ENCODE measurements around the gene TRIM24. TPM values are rescaled to one million over a fixed set of nuclear protein-coding genes. Genes with fewer than 3 reads are reported as not detected.

TRIM24 gene
- total RNA-seq, 1 donor from 2014 or later = 65.3 TPM

GRCh38 chr7:138565451-138566114 lies 105.5 kb downstream of the TRIM24 start:
- DNase-seq (ENCODE audit: extremely low read depth, low read depth, low spot score) = no peak

DNA sequence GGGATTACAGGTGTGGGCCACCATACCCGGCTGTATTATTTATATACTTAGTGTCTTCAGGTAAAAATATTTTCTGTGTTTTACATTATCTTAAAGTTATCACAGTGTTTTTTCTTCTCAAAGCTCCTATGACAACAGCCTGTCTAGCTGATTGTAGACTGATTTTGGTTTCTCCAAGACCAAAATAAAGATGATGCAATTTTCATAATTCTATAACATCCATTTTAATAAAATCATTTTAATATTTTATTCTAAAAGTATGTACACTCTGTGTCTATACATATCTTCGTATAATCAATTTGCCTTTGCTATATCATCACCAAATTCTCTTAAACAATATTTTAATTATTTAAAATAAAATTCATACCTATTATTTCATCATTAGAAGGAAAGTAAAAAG lies 108.6 kb downstream of the TRIM24 start:
- no peak for DNase-seq (ENCODE audit: extremely low read depth, low read depth, low spot score)

GRCh38 chr7:138569418-138569817 lies 109.4 kb downstream of the TRIM24 start:
- no peak for DNase-seq (ENCODE audit: extremely low read depth, low read depth, low spot score)

- DNase-seq (ENCODE audit: extremely low read depth, low read depth, low spot score) = no peak
Observed at GRCh38 chr7:138570715-138571114, 110.7 kb downstream of the TRIM24 start.

DNA sequence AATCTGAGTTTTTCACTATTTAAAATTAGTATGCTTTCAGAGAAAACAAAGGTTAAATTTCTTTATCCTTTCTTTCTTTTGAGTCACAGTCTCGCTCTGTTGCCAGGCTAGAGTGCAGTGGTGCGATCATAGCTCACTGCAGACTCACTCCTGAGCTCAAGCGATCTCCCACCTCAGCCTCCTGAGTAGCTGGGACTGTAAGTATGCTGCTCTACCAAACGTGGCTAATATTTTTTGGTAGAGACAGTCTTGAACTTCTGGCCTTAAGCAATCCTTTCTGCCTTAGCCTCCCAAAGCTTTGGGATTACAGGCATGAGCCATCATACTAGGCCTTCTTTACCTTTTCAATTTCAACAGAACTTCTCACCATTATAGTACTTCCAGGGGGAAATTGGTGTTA lies 113.7 kb downstream of the TRIM24 start:
- no peak for DNase-seq (ENCODE audit: extremely low read depth, low read depth, low spot score)

- DNase-seq (ENCODE audit: extremely low read depth, low read depth, low spot score) = no peak
Observed at GRCh38 chr7:138575897-138576428, 115.9 kb downstream of the TRIM24 start.

- no peak for DNase-seq (ENCODE audit: extremely low read depth, low read depth, low spot score)
Observed at GRCh38 chr7:138579136-138579535, 119.1 kb downstream of the TRIM24 start.

DNA sequence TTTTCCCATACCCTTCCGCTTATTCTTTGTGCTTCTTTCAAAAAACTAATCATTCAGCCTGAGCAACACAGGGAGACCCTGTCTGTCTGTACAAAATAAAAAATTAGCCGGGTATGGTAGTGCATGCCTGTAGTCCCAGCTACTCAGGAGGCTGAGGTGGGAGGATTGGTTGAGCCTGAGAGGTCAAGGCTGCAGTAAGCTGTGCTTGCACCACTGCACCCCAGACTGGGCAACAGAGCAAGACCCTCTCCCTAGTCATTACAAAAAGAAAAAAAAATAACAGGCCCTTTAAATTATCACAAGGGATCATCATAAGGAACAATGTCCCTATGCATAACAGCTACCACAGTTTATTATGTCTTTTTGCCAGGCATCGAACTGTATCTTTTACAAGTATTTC lies 119.6 kb downstream of the TRIM24 start:
- DNase-seq (ENCODE audit: extremely low read depth, low read depth, low spot score) = no peak

GRCh38 chr7:138581065-138581464 lies 121.0 kb downstream of the TRIM24 start:
- DNase-seq (ENCODE audit: extremely low read depth, low read depth, low spot score) = no peak

DNA sequence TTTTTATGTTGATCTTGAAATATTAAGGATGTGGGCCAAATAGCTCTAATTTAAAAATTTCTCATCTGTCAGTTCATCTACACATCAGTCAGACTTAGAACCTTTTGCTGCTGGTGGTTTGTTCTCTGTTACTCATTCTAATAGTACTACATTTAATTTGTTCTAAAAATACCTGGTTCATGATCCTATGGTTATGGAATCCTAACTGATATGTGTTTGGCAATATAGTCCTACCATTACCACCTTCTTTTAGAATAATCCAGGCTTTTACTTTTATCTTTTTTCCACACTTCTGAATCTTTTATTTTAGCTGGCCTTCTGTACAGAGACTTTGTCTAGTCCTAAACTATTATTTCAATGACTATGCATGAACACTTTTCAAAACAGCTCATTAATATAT lies 124.2 kb downstream of the TRIM24 start:
- no peak for DNase-seq (ENCODE audit: extremely low read depth, low read depth, low spot score)

- DNase-seq (ENCODE audit: extremely low read depth, low read depth, low spot score) = no peak
Observed at GRCh38 chr7:138584696-138585095, 124.6 kb downstream of the TRIM24 start.

- DNase-seq (ENCODE audit: extremely low read depth, low read depth, low spot score) = no peak
Observed at GRCh38 chr7:138585283-138585993, 125.4 kb downstream of the TRIM24 start.

- no peak for DNase-seq (ENCODE audit: extremely low read depth, low read depth, low spot score)
Observed at GRCh38 chr7:138587485-138587884, 127.4 kb downstream of the TRIM24 start.

GRCh38 chr7:138588986-138589385 lies 128.9 kb downstream of the TRIM24 start:
- DNase-seq (ENCODE audit: extremely low read depth, low read depth, low spot score) = no peak

GRCh38 chr7:138590154-138590553 lies 130.1 kb downstream of the TRIM24 start:
- no peak for DNase-seq (ENCODE audit: extremely low read depth, low read depth, low spot score)

DNA sequence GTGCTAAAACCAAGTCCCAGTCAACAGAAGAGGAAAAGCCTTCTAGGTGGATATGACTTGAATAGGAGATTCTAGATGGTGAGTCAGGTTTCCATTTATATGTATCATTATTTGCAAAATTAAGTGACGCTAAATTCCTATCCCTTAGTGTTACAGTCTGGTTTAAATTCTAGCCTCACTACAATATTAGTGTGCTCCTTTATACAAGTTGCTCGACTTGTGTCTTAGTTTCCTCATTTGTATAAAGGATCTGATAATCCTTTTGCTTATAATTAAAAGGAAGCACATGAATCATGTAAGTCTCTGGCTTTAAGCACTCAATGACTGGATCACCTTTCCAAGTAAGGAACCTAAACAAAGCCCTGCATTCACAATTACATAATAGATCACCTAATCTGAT lies 135.4 kb downstream of the TRIM24 start:
- DNase-seq (ENCODE audit: extremely low read depth, low read depth, low spot score) = no peak

- DNase-seq (ENCODE audit: extremely low read depth, low read depth, low spot score) = no peak
Observed at GRCh38 chr7:138602451-138602850, 142.4 kb downstream of the TRIM24 start.

DNA sequence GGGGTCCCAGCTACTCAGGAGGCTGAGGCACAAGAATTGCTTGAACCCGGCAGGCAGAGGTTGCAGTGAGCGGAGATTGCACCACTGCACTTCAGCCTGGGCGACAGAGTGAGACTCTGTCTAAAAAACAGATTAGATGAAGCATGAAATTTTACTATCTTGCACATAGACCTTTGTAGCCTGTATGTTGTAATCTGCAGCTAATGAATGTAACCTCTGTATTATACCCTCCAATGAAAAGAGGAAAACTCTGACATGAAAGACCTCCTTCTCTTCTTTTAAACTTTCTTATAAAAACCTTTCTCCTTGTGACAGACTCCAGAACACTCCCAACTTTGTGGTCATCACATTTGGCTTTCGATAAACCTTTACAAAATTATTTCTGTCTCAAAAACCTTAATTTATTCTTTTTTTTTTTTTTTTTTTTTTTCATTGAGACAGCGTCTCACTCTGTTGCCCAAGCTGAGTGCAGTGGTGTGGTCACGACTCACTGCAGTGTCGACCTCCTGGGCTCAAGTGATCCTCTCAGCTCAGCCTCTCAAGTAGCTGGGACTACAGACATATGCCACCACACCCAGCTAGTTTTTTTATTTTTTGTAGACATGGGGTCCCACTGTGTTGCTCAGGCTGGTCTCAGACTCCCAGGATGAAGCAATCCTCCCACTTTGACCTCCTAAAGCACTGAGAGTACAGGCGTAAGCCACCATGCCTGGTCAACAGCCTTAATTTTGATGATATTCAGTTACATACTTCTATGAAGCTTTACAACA lies 143.7 kb downstream of the TRIM24 start:
- no peak for DNase-seq (ENCODE audit: extremely low read depth, low read depth, low spot score)

GRCh38 chr7:138606236-138606635 lies 146.2 kb downstream of the TRIM24 start:
- DNase-seq (ENCODE audit: extremely low read depth, low read depth, low spot score) = no peak

DNA sequence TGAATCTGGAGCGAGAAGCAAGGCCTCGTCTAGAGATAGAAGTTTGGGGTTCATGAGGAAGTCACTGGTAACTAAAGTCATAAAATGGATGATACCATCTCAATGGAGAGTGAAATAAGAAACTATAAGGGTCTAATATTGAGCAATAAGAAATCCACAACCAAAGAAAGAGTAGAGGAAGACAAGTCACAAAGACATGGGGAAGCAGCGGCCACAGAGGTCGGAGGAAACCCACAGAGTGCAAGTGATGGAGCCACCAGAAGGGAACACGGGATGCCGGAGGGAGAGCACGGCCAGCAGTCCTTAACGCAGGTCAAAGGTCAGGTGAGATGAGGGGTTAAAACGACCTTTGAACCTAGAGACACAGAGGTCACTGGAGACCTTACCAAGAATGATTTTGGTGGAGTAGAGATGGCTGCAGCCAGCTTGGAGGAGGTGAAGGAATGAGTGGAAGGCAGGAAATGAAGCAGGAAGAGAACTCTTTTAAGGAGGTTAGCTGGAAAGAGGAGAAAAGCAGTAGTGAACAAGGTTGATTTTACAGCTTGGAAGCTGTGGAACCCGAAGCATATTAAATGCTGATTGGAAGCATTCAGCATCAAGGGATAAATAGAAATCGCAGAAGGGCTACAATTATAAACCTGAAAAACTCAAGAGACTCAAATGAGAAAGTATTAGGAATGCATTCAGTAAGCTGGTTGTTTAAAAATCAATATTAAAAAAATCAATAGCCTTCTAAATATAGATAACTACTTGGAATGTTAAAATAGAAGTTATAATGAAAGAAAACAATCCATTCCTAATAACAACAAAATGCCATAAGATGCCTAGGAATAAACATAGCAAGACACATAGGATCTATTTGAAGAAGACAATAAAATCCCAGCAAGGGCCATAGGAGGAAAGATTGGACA lies 147.4 kb downstream of the TRIM24 start:
- DNase-seq (ENCODE audit: extremely low read depth, low read depth, low spot score) = no peak

All from glomerular endothelial cell (primary cell).